Measurements from ENCODE around the gene VMAC. TPM values are rescaled to one million over a fixed set of nuclear protein-coding genes. Genes with fewer than 3 reads are reported as not detected.
A peak's percentile ranks its signal among the peaks of the same experiment; 100 is the strongest.

The VMAC gene
- total RNA-seq, 1 donor from 2014 or later = 3.1 TPM

DNA sequence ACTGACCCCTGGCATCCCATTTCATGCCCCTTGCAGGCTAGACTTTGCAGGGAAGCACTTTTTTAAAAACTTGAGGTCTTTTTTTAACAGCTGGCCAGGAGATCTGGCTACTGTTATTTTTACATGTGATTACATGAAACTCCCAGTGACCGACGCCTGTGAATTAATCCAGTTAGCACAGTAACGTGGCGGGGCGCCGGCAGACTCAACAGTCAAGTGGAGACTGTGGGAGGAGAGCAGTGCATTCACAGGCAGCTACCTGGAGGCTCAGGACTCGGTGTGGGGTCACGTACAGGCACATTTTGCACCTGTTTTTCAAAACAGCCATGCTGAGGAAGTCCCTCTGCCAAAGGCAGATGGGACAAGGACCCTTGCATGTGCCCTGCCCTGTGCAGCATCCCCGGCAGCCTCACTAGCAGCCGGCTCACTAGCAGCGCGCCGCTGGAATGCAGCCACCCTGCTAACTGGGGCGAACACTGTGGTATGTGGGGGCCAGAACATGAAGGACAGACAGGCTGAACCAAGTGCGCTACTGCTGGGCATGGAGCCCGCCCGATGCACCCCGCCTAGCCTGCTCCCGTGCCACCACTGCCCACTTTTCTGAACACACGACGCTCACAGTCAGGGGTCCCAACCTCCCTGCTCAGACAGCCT lies 28.1 kb downstream of the VMAC start:
- H3K4me3 Mint-ChIP-seq (ENCODE audit: low read depth) = no peak overlapping the region
- H3K9me3 Mint-ChIP-seq = no peaks in the 10 kb centered on the region
- no peak overlapping the region for H3K27ac Mint-ChIP-seq
- H3K4me1 Mint-ChIP-seq (ENCODE audit: low read depth) = no peaks in the 10 kb centered on the region
- H3K27me3 Mint-ChIP-seq (ENCODE audit: low read depth) = no peaks in the 10 kb centered on the region
- peaks cover 45% of the 10 kb centered on the region for H3K36me3 Mint-ChIP-seq (ENCODE audit: low read depth)
- intact Hi-C loops (cut with micrococcal nuclease) = no loop called here
- no peak for DNase-seq (ENCODE audit: low spot score)

DNA sequence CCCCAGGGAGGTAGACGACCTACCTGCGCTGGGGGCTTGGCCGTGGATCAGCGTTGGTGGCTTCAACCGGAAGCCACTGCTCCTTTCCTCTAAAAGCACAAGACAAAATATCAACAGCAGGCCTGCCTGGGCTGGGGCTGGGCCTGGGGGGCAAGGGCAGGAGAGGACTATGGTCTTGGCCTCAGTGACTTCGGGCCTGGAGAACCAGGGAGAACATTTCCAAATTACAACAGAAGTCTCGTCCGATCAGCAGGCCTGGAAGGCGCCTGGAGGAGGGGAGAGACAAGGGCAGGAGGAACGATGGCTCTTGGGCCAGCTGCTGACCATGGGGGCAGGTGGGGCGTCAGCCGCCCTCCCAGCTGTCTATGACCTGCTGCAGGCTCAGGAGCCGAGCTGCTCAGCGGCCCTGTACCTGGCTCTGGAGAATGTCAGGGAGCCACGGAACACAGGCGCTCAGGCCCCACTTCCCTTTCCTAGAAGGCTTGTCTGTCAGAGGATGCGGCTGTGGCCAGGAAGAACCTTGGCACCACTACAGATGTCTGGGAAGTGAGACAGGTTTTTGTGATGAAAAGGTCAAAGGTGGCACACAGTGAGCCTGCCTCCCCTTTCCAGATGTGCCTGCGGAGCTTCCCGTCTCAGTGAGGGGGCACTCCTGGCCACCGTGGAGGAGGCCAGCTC lies 28.9 kb downstream of the VMAC start:
- DNase-seq (ENCODE audit: low spot score) = no peak
- peaks cover 40% of the 10 kb centered on the region for H3K36me3 Mint-ChIP-seq (ENCODE audit: low read depth)
- no peak overlapping the region for H3K4me3 Mint-ChIP-seq (ENCODE audit: low read depth)
- intact Hi-C loops (cut with micrococcal nuclease) = no loop called here
- H3K4me1 Mint-ChIP-seq (ENCODE audit: low read depth) = no peaks in the 10 kb centered on the region
- H3K27me3 Mint-ChIP-seq (ENCODE audit: low read depth) = no peaks in the 10 kb centered on the region
- H3K9me3 Mint-ChIP-seq = no peaks in the 10 kb centered on the region
- no peak overlapping the region for H3K27ac Mint-ChIP-seq

DNA sequence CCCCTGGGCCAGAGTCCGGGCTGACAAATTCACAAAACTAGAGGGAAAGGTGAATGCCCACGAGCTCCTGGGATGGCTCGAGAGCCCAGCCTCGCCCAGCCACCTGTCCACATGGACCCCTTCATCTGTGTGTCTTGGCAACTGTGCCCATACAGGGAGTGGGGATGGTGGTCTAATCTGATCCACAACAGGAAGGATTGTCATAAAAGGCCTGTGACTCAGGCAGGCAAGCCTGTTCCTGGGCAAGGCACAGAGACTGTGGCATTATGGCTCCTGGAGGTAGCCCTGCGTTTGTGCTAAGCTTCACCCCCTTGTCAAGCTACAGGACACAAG lies 29.4 kb downstream of the VMAC start:
- Mint-ChIP-seq H3K27ac (no peak overlapping the region), H3K27me3 (ENCODE audit: low read depth) (no peaks in the 10 kb centered on the region), H3K4me3 (ENCODE audit: low read depth) (no peak overlapping the region), H3K4me1 (ENCODE audit: low read depth) (no peaks in the 10 kb centered on the region), H3K9me3 (no peaks in the 10 kb centered on the region), H3K36me3 (ENCODE audit: low read depth) (peaks cover 36% of the 10 kb centered on the region)
- intact Hi-C loops (cut with micrococcal nuclease) = no loop called here
- no peak for DNase-seq (ENCODE audit: low spot score)

- intact Hi-C loops (cut with micrococcal nuclease) = no loop called here
- Mint-ChIP-seq H3K36me3 (ENCODE audit: low read depth) (peaks cover 40% of the 10 kb centered on the region), H3K9me3 (no peaks in the 10 kb centered on the region), H3K4me1 (ENCODE audit: low read depth) (no peaks in the 10 kb centered on the region), H3K27me3 (ENCODE audit: low read depth) (no peaks in the 10 kb centered on the region), H3K27ac (no peak overlapping the region), H3K4me3 (ENCODE audit: low read depth) (no peak overlapping the region)
- no peak for DNase-seq (ENCODE audit: low spot score)
Observed at GRCh38 chr19:5934774-5935472, 30.3 kb downstream of the VMAC start.

DNA sequence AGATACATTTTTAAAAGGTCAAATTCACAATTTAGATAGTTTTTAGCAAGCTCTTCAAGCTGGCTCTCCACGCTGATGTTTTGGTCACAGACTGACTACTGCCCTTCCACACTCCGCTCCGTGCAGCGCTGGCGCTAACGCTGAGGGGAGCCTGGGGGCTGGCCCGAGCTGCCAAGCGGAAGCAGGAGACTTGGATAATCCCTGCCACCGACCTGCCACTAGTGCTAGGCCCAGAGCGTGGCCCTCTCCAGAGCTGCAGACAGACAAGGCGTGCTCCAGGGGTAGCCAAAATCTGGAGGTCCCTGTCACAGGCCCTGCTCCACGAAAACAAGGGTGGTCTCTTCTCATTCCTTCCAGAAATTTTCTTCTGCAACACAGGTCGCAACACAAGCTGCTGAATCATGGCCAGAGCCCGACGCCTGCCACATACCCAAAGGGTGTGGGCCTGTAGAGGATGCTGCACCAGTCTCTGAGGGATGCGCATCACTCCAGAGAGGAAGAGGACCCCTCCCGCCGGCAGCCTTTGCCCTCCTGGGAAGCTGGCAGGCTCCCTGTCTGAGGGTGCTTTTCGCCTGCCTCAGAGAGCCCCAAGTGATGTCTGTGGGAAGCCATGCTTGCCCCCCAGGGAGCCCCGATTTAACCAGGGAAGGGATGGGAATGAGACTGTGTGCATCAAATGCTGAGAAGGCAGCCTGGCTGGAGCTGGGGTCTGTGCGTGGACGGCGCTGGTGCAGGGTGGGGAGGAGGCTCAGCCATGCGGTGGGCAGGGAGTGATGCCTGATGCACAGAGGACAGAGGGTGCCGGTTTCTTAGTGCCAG lies 31.0 kb downstream of the VMAC start:
- DNase-seq (ENCODE audit: low spot score) = no peak
- Mint-ChIP-seq H3K9me3 (no peaks in the 10 kb centered on the region), H3K27ac (no peak overlapping the region), H3K36me3 (ENCODE audit: low read depth) (peaks cover 40% of the 10 kb centered on the region), H3K4me1 (ENCODE audit: low read depth) (no peaks in the 10 kb centered on the region), H3K27me3 (ENCODE audit: low read depth) (no peaks in the 10 kb centered on the region), H3K4me3 (ENCODE audit: low read depth) (no peak overlapping the region)
- intact Hi-C loops (cut with micrococcal nuclease) = no loop called here

GRCh38 chr19:5936292-5936592 lies 31.6 kb downstream of the VMAC start:
- H3K4me3 Mint-ChIP-seq (ENCODE audit: low read depth) = no peak overlapping the region
- H3K36me3 Mint-ChIP-seq (ENCODE audit: low read depth) = peaks cover 41% of the 10 kb centered on the region
- DNase-seq (ENCODE audit: low spot score) = no peak
- H3K4me1 Mint-ChIP-seq (ENCODE audit: low read depth) = no peaks in the 10 kb centered on the region
- intact Hi-C loops (cut with micrococcal nuclease) = no loop called here
- H3K27ac Mint-ChIP-seq = no peak overlapping the region
- H3K27me3 Mint-ChIP-seq (ENCODE audit: low read depth) = no peaks in the 10 kb centered on the region
- H3K9me3 Mint-ChIP-seq = no peaks in the 10 kb centered on the region

- DNase-seq (ENCODE audit: low spot score) = no peak
Observed at GRCh38 chr19:5937550-5937949, 32.9 kb downstream of the VMAC start.

DNA sequence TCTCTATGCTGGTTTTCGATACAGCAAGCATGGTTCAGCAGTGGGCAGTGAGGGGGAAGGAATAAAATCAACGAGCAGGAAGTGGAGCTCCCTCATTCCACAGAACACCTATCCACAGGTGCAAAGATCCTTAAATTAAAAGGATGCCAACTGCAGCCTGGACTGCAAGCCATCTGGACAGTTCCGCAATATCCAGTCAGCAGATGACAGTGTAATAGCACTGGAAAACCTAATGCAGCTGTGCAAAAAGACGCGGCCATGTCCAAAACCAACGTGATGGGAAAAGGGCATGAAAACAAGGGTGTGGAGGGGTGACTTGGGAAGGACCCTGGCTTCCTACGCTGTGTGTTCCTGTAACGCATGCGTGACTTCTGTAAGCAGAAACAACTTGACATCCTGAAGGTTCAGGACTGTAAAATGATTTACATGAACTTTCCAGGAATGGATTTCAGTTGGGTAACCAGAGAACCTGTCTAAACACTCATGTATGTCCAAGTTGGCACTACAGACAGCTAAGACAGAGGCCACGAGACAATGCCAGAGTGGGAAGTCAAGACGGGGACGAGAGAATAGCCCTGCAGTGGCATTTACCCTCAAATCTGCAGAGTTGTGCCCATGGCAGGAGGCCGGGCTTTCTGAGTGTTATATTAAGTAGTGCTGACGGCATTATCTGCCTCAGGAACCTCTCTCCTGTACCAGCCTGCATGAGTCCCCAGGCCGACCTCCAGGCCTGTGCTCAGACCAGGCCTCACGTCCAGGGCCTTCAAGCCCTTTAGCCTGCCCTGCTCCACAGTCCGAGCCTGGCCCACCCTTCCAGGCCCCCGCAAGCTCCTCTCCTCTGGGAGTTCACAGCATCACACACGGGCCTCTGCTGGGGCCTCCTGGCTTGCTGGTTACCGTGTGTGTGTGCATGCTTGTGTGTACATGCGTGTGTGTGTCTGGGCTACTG lies 35.9 kb downstream of the VMAC start:
- peaks cover 4% of the 10 kb centered on the region for H3K4me1 Mint-ChIP-seq (ENCODE audit: low read depth)
- H3K36me3 Mint-ChIP-seq (ENCODE audit: low read depth) = peaks cover 28% of the 10 kb centered on the region
- H3K27me3 Mint-ChIP-seq (ENCODE audit: low read depth) = no peaks in the 10 kb centered on the region
- intact Hi-C loops (cut with micrococcal nuclease) = no loop called here
- H3K27ac Mint-ChIP-seq = no peak overlapping the region
- no peak for DNase-seq (ENCODE audit: low spot score)
- no peaks in the 10 kb centered on the region for H3K9me3 Mint-ChIP-seq
- no peak overlapping the region for H3K4me3 Mint-ChIP-seq (ENCODE audit: low read depth)

More at GRCh38 chr19:5937550-5937949, 32.9 kb downstream of the VMAC start:
- H3K9me3 Mint-ChIP-seq = no peaks in the 10 kb centered on the region
- no peak overlapping the region for H3K4me3 Mint-ChIP-seq (ENCODE audit: low read depth)
- intact Hi-C loops (cut with micrococcal nuclease) = no loop called here
- H3K4me1 Mint-ChIP-seq (ENCODE audit: low read depth) = no peaks in the 10 kb centered on the region
- no peak overlapping the region for H3K27ac Mint-ChIP-seq
- H3K36me3 Mint-ChIP-seq (ENCODE audit: low read depth) = peaks cover 36% of the 10 kb centered on the region
- no peaks in the 10 kb centered on the region for H3K27me3 Mint-ChIP-seq (ENCODE audit: low read depth)

DNA sequence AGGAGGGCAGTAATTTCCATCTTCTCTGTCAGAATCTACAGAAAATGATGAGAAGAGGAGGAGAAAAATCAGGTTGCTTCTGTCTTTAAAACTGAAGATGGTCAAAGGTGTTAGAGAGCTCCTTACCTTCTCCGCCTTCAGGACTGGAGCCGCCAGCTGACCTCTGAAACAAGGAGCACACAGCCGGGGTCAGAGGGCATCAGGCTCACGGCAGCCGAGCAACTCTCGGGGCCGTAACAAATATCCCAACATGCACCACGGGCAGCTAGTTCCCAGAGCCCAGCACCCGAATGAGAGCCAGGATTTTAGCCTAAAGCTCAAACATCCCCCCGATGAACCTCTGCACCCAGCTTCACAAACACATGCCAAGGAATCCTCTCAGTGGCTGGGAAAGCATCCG lies 37.0 kb downstream of the VMAC start:
- Mint-ChIP-seq H3K27ac (no peak overlapping the region), H3K4me3 (ENCODE audit: low read depth) (no peak overlapping the region), H3K27me3 (ENCODE audit: low read depth) (no peaks in the 10 kb centered on the region), H3K4me1 (ENCODE audit: low read depth) (peaks cover 4% of the 10 kb centered on the region), H3K36me3 (ENCODE audit: low read depth) (peaks cover 28% of the 10 kb centered on the region), H3K9me3 (no peaks in the 10 kb centered on the region)
- DNase-seq (ENCODE audit: low spot score) = no peak
- intact Hi-C loops (cut with micrococcal nuclease) = no loop called here

DNA sequence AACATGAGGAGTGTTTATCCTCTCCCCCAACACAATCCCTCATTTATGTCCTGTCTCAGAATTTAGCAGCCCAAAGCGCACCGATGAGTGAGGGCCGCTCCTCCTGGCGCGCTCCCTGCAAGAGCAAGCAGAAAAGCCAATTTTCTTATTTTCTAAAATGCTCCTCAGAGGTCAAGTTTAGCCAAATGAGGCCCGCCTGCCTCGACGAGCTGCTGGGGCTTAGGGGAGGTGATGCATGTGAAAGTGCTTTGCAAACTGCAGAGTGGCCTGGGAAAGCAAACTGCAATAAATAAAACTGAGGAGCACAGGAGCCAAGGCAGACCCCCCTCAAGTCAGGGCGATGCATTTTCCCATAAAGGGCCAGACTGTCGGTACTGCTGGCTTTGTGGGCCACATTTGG lies 38.4 kb downstream of the VMAC start:
- Mint-ChIP-seq H3K27me3 (ENCODE audit: low read depth) (no peaks in the 10 kb centered on the region), H3K36me3 (ENCODE audit: low read depth) (peaks cover 25% of the 10 kb centered on the region), H3K9me3 (no peaks in the 10 kb centered on the region), H3K4me3 (ENCODE audit: low read depth) (no peak overlapping the region), H3K4me1 (ENCODE audit: low read depth) (peaks cover 9% of the 10 kb centered on the region), H3K27ac (no peak overlapping the region)
- intact Hi-C loops (cut with micrococcal nuclease) = no loop called here
- DNase-seq (ENCODE audit: low spot score) = no peak

- H3K4me1 Mint-ChIP-seq (ENCODE audit: low read depth) = peaks cover 13% of the 10 kb centered on the region
- peak overlapping the region; percentile 22 for H3K27ac Mint-ChIP-seq
- H3K27me3 Mint-ChIP-seq (ENCODE audit: low read depth) = no peaks in the 10 kb centered on the region
- no peaks in the 10 kb centered on the region for H3K9me3 Mint-ChIP-seq
- peaks cover 28% of the 10 kb centered on the region for H3K36me3 Mint-ChIP-seq (ENCODE audit: low read depth)
- intact Hi-C loops (cut with micrococcal nuclease) = no loop called here
- no peak for DNase-seq (ENCODE audit: low spot score)
- no peak overlapping the region for H3K4me3 Mint-ChIP-seq (ENCODE audit: low read depth)
Observed at GRCh38 chr19:5943623-5944022, 39.0 kb downstream of the VMAC start.

- intact Hi-C loops (cut with micrococcal nuclease) = no loop called here
- Mint-ChIP-seq H3K36me3 (ENCODE audit: low read depth) (peaks cover 53% of the 10 kb centered on the region), H3K27me3 (ENCODE audit: low read depth) (no peaks in the 10 kb centered on the region), H3K27ac (peak overlapping the region; percentile 44), H3K4me3 (ENCODE audit: low read depth) (no peak overlapping the region), H3K4me1 (ENCODE audit: low read depth) (peaks cover 48% of the 10 kb centered on the region), H3K9me3 (no peaks in the 10 kb centered on the region)
- DNase-seq (ENCODE audit: low spot score) = no peak
Observed at GRCh38 chr19:5947435-5947834, 42.8 kb downstream of the VMAC start.
